H1 (cell line): ENCODE results near the gene ING1. TPM values are rescaled to one million over a fixed set of nuclear protein-coding genes. Genes with fewer than 3 reads are reported as not detected.

ENCODE experiments used
- CTCF ChIA-PET: fragments of 300-600 bp; sonication (Branson Sonifier 250); formaldehyde crosslinking; loops from one replicate; lab custom pipeline; 2021; ENCODE audit not compliant: partially characterized antibody; lab: Charles Lee
- POLR2A ChIA-PET: fragments of 300-600 bp; sonication (Branson Sonifier 250); formaldehyde crosslinking; loops from one replicate; lab custom pipeline; 2021; ENCODE audit warnings: inconsistent platforms; ENCODE audit not compliant: partially characterized antibody; lab: Charles Lee
- DNase-seq, 2 experiments: peaks; one replicate each; pipeline versions ENCODE4 v3.0.0 to v3.0.0-alpha.2; 2010 to 2022; ENCODE audit warnings: low spot score in 2 of 2, low read depth in 1 of 2, mixed read lengths in 1 of 2
- FAIRE-seq: peaks from 2 replicates; lab custom pipeline; 2011; peaks lifted over from hg19 to GRCh38; lab: Jason Lieb, UNC
- H2AFZ ChIP-seq: 2 replicates; pipeline ENCODE4 v1.8.1; 2012; ENCODE audit warnings: low read length, inconsistent platforms
- H2AK5ac ChIP-seq: 2 replicates; pipeline ENCODE4 v1.6.1; 2013; ENCODE audit warnings: low read depth, low read length
- H2BK120ac ChIP-seq: replicated peaks from 2 replicates; pipeline ENCODE3; 2013; ENCODE audit warnings: low read depth, low read length, inconsistent platforms
- H2BK12ac ChIP-seq: 2 replicates; pipeline ENCODE4 v1.6.1; 2013; ENCODE audit warnings: low read depth, low read length
- H2BK15ac ChIP-seq: 2 replicates; pipeline ENCODE4 v1.6.1; 2013; ENCODE audit warnings: low read length
- H2BK20ac ChIP-seq: 2 replicates; pipeline ENCODE4 v1.6.1; 2013; ENCODE audit warnings: low read length
- H2BK5ac ChIP-seq: 2 replicates; pipeline ENCODE4 v1.6.1; 2013; ENCODE audit warnings: low read depth, low read length
- H3K14ac ChIP-seq: 2 replicates; pipeline ENCODE4 v1.6.1; 2013; ENCODE audit warnings: inconsistent platforms; ENCODE audit not compliant: insufficient read length
- H3K18ac ChIP-seq: 2 replicates; pipeline ENCODE4 v1.6.1; 2013; ENCODE audit warnings: low read length; ENCODE audit errors: extremely low read depth
- H3K23ac ChIP-seq: 2 replicates; pipeline ENCODE4 v1.6.1; 2013; ENCODE audit warnings: inconsistent platforms; ENCODE audit not compliant: insufficient read length
- H3K23me2 ChIP-seq: 2 replicates; pipeline ENCODE4 v1.6.1; 2013; ENCODE audit warnings: low read depth, low read length
- H3K27ac ChIP-seq: 2 replicates; pipeline ENCODE4 v1.6.1; 2011; ENCODE audit warnings: low read depth, low read length, inconsistent platforms
- H3K27me3 ChIP-seq, 4 experiments: replicated peaks in 1 of 4; 1 replicate in 1 of 4; 2 replicates in 3 of 4; pipeline versions ENCODE4 v1.6.1 to v1.8.1; 2011 to 2013; ENCODE audit warnings: low read length in 3 of 4, mild to moderate bottlenecking in 3 of 4, inconsistent platforms in 2 of 4, mixed read lengths in 2 of 4, moderate library complexity in 1 of 4; ENCODE audit not compliant: control insufficient read depth in 3 of 4, insufficient read depth in 3 of 4; ENCODE audit errors: extremely low read depth in 1 of 4
- H3K36me3 ChIP-seq, 4 experiments: 2 replicates each; pipeline versions ENCODE4 v1.6.1 to v1.8.1; 2011 to 2013; ENCODE audit warnings: mild to moderate bottlenecking in 4 of 4, low read length in 3 of 4, moderate library complexity in 2 of 4, control low read depth in 1 of 4, inconsistent platforms in 1 of 4; ENCODE audit not compliant: insufficient read depth in 4 of 4, control insufficient read depth in 2 of 4
- H3K4ac ChIP-seq: replicated peaks from 2 replicates; pipeline ENCODE3; 2013; ENCODE audit warnings: low read length, low read depth, mixed read lengths, inconsistent platforms; ENCODE audit not compliant: insufficient read length
- H3K4me1 ChIP-seq, 4 experiments: replicated peaks in 1 of 4; 1 replicate in 1 of 4; 2 replicates in 3 of 4; pipeline versions ENCODE4 v1.6.1 to v1.8.1; 2011 to 2013; ENCODE audit warnings: low read length in 3 of 4, inconsistent platforms in 2 of 4, mixed read lengths in 1 of 4; ENCODE audit not compliant: insufficient read depth in 4 of 4, control insufficient read depth in 3 of 4
- H3K4me2 ChIP-seq, 2 experiments: 2 replicates each; pipeline versions ENCODE4 v1.6.1 to v1.8.1; 2011 to 2013; ENCODE audit warnings: low read depth in 2 of 2, low read length in 2 of 2, control low read depth in 1 of 2, inconsistent platforms in 1 of 2, mild to moderate bottlenecking in 1 of 2; ENCODE audit not compliant: insufficient read depth in 1 of 2
- H3K4me3 ChIP-seq, 4 experiments: fragments of 200-600, 300-600 bp in 1 of 4; sonication (generic), shearing (Covaris generic), sonication (Bioruptor Twin) in 1 of 4; 2 replicates each; pipeline versions ENCODE4 v1.5.1 to v1.8.1; 2011 to 2016; ENCODE audit warnings: low read length in 4 of 4, low read depth in 3 of 4, control low read depth in 2 of 4, inconsistent platforms in 2 of 4, mild to moderate bottlenecking in 2 of 4, mixed read lengths in 1 of 4, moderate library complexity in 1 of 4; ENCODE audit not compliant: insufficient read depth in 2 of 4; ENCODE audit errors: extremely low read depth in 1 of 4
- H3K56ac ChIP-seq: replicated peaks from 2 replicates; pipeline ENCODE3; 2013; ENCODE audit warnings: low read depth, mild to moderate bottlenecking, mixed read lengths, low read length, inconsistent platforms; ENCODE audit not compliant: insufficient read length
- H3K79me1 ChIP-seq: 2 replicates; pipeline ENCODE4 v1.6.1; 2013; ENCODE audit warnings: low read depth, low read length, control low read depth
- H3K79me2 ChIP-seq, 2 experiments: 2 replicates each; pipeline versions ENCODE4 v1.6.1 to v1.8.1; 2012 to 2013; ENCODE audit warnings: low read length in 2 of 2, mild to moderate bottlenecking in 2 of 2, inconsistent platforms in 1 of 2; ENCODE audit not compliant: insufficient read depth in 2 of 2, control insufficient read depth in 1 of 2
- H3K9ac ChIP-seq, 4 experiments: replicated peaks in 1 of 4; 1 replicate in 1 of 4; 2 replicates in 3 of 4; pipeline versions ENCODE4 v1.6.1 to v1.8.1; 2011 to 2013; ENCODE audit warnings: low read depth in 3 of 4, low read length in 3 of 4, control low read depth in 2 of 4, mild to moderate bottlenecking in 2 of 4, moderate library complexity in 2 of 4, inconsistent platforms in 1 of 4; ENCODE audit errors: extremely low read depth in 1 of 4
- H3K9me3 ChIP-seq, 2 experiments: 2 replicates each; pipeline versions ENCODE4 v1.6.1 to v1.8.1; 2012 to 2013; ENCODE audit warnings: mild to moderate bottlenecking in 2 of 2, moderate library complexity in 2 of 2, control low read depth in 1 of 2, inconsistent platforms in 1 of 2, low read depth in 1 of 2, low read length in 1 of 2, mixed read lengths in 1 of 2; ENCODE audit not compliant: insufficient read depth in 2 of 2
- H4K20me1 ChIP-seq, 2 experiments: replicated peaks in 1 of 2; 2 replicates each; pipeline versions ENCODE3 to v1.8.1; 2011 to 2013; ENCODE audit warnings: inconsistent platforms in 2 of 2, low read length in 2 of 2, mild to moderate bottlenecking in 1 of 2; ENCODE audit not compliant: insufficient read depth in 2 of 2, control insufficient read depth in 1 of 2
- H4K5ac ChIP-seq: 2 replicates; pipeline ENCODE4 v1.6.1; 2013; ENCODE audit warnings: low read length, low read depth, mixed read lengths, inconsistent platforms; ENCODE audit not compliant: insufficient read length
- H4K8ac ChIP-seq: 2 replicates; pipeline ENCODE4 v1.8.0; 2013; ENCODE audit warnings: mild to moderate bottlenecking, moderate library complexity, low read length, inconsistent platforms; ENCODE audit not compliant: insufficient read depth; ENCODE audit errors: extremely low read depth
- H4K91ac ChIP-seq: replicated peaks from 2 replicates; pipeline ENCODE3; 2013; ENCODE audit warnings: low read length, mixed read lengths, inconsistent platforms; ENCODE audit not compliant: insufficient read length
- BRCA1 ChIP-seq: IDR thresholded peaks from 2 replicates; pipeline ENCODE4 v1.6.1; 2012; ENCODE audit warnings: low read depth, low read length, improper control_type of control experiment
- KDM4A ChIP-seq: IDR thresholded peaks from one replicate; pipeline ENCODE4 v1.7.1; 2012; ENCODE audit warnings: low read depth, mild to moderate bottlenecking, moderate library complexity, low read length, inconsistent platforms; ENCODE audit not compliant: severe bottlenecking
- NRF1 ChIP-seq: IDR thresholded peaks from 2 replicates; pipeline ENCODE4 v1.6.1; 2011; ENCODE audit warnings: mild to moderate bottlenecking, low read depth, low read length, improper control_type of control experiment
- POLR2AphosphoS5 ChIP-seq: IDR thresholded peaks from 2 replicates; pipeline ENCODE4 v1.6.1; 2011; ENCODE audit warnings: low read depth, low read length
- SAP30 ChIP-seq: fragments of 300-600 bp; sonication (generic); IDR thresholded peaks from 2 replicates; pipeline ENCODE4 v1.7.1; 2012; ENCODE audit warnings: low read length, moderate library complexity, mild to moderate bottlenecking, inconsistent platforms; ENCODE audit not compliant: insufficient read depth, insufficient replicate concordance
- WGBS, 2 experiments: shearing (Covaris generic) in 1 of 2; methylation state at CpG; one replicate each; pipeline versions ENCODE4 v1.1.6 to v1.1.7; 2013 to 2015; ENCODE audit warnings: low lambda C conversion rate in 2 of 2, mixed read lengths in 2 of 2, inconsistent platforms in 1 of 2, low coverage in 1 of 2, missing lambda C conversion rate in 1 of 2; ENCODE audit not compliant: insufficient replicate concordance in 2 of 2, insufficient coverage in 1 of 2, insufficient read length in 1 of 2; ENCODE audit errors: extremely low coverage in 1 of 2, missing lambda C conversion rate in 1 of 2; 5-methylcytosine and 5-hydroxymethylcytosine counted together
- polyA plus RNA-seq, 7 experiments: library from polyadenylated mRNA; depleted of rRNA in 3 of 7; stranded (reverse) in 5 of 7; unstranded in 2 of 7; fragments of >200 nt in 5 of 7; fragments of 200-250 nt in 2 of 7; gene quantifications; 1 replicate in 5 of 7; 2 replicates in 1 of 7; 4 replicates in 1 of 7; pipeline versions ENCODE4 v1.2.1 to v1.2.3, GENCODE V29; 2011 to 2013; ENCODE audit warnings: missing spikeins in 2 of 7, mixed read lengths in 2 of 7
- total RNA-seq: library from RNA; stranded (reverse); fragmentation: NEBNext Ultra II Directional; extraction: Animal tissue kit (Norgen Biotek cat#: 25700); gene quantifications from 2 replicates; pipeline ENCODE4 v1.2.1, GENCODE V29; 2021
- TF ChIP-seq, protein P1 (sequence below): IDR thresholded peaks from 2 replicates; pipeline ENCODE4 v1.6.1; 2011; ENCODE audit warnings: low read length, improper control_type of control experiment
- TF ChIP-seq, protein P2 (sequence below): IDR thresholded peaks from 2 replicates; pipeline ENCODE4 v1.6.1; 2012; ENCODE audit warnings: inconsistent platforms

Gene ING1
- total and polyA plus RNA-seq, 2 of the 8 experiments (the other 6 are each of a cell fraction or from before 2014, with no cell fraction given) = 22.3 to 26.6 TPM

DNA sequence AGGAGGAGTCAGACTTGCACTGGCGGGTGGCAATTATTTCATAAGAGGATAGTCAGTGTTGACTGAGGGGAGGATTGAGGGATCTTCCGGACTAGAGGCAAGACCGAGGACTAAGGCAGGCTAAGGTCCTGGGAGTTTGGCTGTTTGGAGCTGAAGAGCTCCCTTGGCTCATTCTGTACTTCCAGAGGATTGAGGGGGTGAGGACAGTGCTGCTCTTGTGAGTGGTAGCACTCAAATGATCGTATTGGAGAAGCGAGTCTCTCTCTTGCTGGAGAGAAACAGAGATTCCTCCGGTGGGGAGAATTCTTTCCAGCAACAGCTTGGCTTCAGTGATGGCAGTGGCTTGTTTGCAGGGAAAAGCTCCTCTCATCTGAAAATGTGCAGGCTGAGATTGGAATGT lies 47.1 kb downstream of the ING1 start:
- H4K91ac ChIP-seq = no peak overlapping the region
- H3K27ac ChIP-seq = no peak overlapping the region
- no peak overlapping the region for H3K4me3 ChIP-seq
- peaks cover 0 to 9% (median 2%) of the 10 kb centered on the region in 4 experiments; a peak in 5 of 7 replicates for H3K4me1 ChIP-seq
- peak overlapping the region; percentile 14; the same call in 1 of the 2 replicates for H4K8ac ChIP-seq
- ChIA-PET POLR2A (no interaction called here), CTCF (interaction anchor here (1.9 kb wide), 1 partner anchor 54 kb away, joined by 4 read pairs; no protein-coding TSS in a partner anchor)
- H2BK5ac ChIP-seq = no peak overlapping the region
- H2AFZ ChIP-seq = no peak overlapping the region
- no peaks in the 10 kb centered on the region for H3K23me2 ChIP-seq
- H4K5ac ChIP-seq = no peak overlapping the region
- H3K14ac ChIP-seq = no peak overlapping the region
- no peak overlapping the region for H2AK5ac ChIP-seq
- no peaks in the 10 kb centered on the region for H3K9me3 ChIP-seq
- H3K56ac ChIP-seq = no peak overlapping the region
- H4K20me1 ChIP-seq = no peaks in the 10 kb centered on the region
- no peak overlapping the region for H2BK120ac ChIP-seq
- H2BK20ac ChIP-seq = no peak overlapping the region
- no peaks in the 10 kb centered on the region for H3K27me3 ChIP-seq
- FAIRE-seq = no peak
- H3K23ac ChIP-seq = no peak overlapping the region
- no peak overlapping the region for H3K18ac ChIP-seq
- no peaks in the 10 kb centered on the region for H3K36me3 ChIP-seq
- no peak overlapping the region for H3K4me2 ChIP-seq
- no peak overlapping the region for H3K4ac ChIP-seq
- WGBS, 2 experiments = 90% methylated on average over 6 of the region's 6 CpGs; no CpG with 5 or more reads in 1 of the 2 experiments
- H3K79me1 ChIP-seq = no peaks in the 10 kb centered on the region; the same call in 1 of the 2 replicates
- no peak for DNase-seq
- no peak overlapping the region for H2BK15ac ChIP-seq
- peak overlapping the region; percentile 2; the same call in 1 of the 2 replicates for H2BK12ac ChIP-seq
- no peak overlapping the region for H3K9ac ChIP-seq
- TF ChIP-seq KDM4A = no peak
- no peak for TF ChIP-seq NRF1
- TF ChIP-seq SAP30 = no peak
- TF ChIP-seq POLR2AphosphoS5 = no peak
- no peak for TF ChIP-seq BRCA1
- TF ChIP-seq, protein P1, sequence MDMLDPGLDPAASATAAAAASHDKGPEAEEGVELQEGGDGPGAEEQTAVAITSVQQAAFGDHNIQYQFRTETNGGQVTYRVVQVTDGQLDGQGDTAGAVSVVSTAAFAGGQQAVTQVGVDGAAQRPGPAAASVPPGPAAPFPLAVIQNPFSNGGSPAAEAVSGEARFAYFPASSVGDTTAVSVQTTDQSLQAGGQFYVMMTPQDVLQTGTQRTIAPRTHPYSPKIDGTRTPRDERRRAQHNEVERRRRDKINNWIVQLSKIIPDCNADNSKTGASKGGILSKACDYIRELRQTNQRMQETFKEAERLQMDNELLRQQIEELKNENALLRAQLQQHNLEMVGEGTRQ = no peak
- TF ChIP-seq, protein P2, sequence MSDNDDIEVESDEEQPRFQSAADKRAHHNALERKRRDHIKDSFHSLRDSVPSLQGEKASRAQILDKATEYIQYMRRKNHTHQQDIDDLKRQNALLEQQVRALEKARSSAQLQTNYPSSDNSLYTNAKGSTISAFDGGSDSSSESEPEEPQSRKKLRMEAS = no peak
- H3K79me2 ChIP-seq = no peaks in the 10 kb centered on the region
